Transverse colon (tissue), 4 donors: ENCODE measurements around the gene ABCC1. TPM values are rescaled to one million over a fixed set of nuclear protein-coding genes. Genes with fewer than 3 reads are reported as not detected.

Experiments
- DNase-seq: peaks from one replicate; pipeline ENCODE4 v3.0.0-alpha.2; 2019
- H3K27ac ChIP-seq, 4 donors: fragments of 200-600 bp; sonication (generic); 2 replicates each; pipeline ENCODE4 v1.5.1; 2016 to 2018; ENCODE audit warnings: inconsistent platforms in 4 of 4
- H3K27me3 ChIP-seq: fragments of 200-600 bp; sonication (generic); 2 replicates; pipeline ENCODE4 v1.5.1; 2017; ENCODE audit warnings: inconsistent platforms
- H3K36me3 ChIP-seq, 4 donors: fragments of 200-600 bp; sonication (generic); 2 replicates each; pipeline ENCODE4 v1.5.1; 2017 to 2019; ENCODE audit warnings: inconsistent platforms in 4 of 4
- H3K4me1 ChIP-seq, 4 donors: fragments of 200-600 bp; sonication (generic); 2 replicates each; pipeline ENCODE4 v1.5.1; 2017 to 2020; ENCODE audit warnings: inconsistent platforms in 4 of 4
- H3K4me3 ChIP-seq, 4 donors: fragments of 200-600 bp; sonication (generic); 1 replicate in 1 of 4; 2 replicates in 3 of 4; pipeline versions ENCODE4 v1.5.1 to v1.6.1; 2017 to 2019; ENCODE audit warnings: inconsistent platforms in 4 of 4
- H3K9me3 ChIP-seq, 2 donors: fragments of 200-600 bp; sonication (generic); 2 replicates each; pipeline ENCODE4 v1.5.1; 2017 to 2019; ENCODE audit warnings: inconsistent platforms in 2 of 2
- CTCF ChIP-seq, 5 experiments: fragments of 200-600 bp in 3 of 5; fragments of 450-650 bp in 2 of 5; sonication (generic) in 3 of 5; IDR thresholded peaks; 1 replicate in 2 of 5; 2 replicates in 3 of 5; pipeline ENCODE4 v1.5.1; 2016 to 2017; ENCODE audit warnings: antibody characterized with exemption in 5 of 5, inconsistent platforms in 3 of 5, mild to moderate bottlenecking in 2 of 5, moderate library complexity in 1 of 5
- EP300 ChIP-seq: sonication (generic); formaldehyde crosslinking; IDR thresholded peaks from one replicate; pipeline ENCODE4 v1.6.1; 2017; ENCODE audit warnings: antibody characterized with exemption, low read depth
- POLR2A ChIP-seq: fragments of 450-650 bp; IDR thresholded peaks from one replicate; pipeline ENCODE4 v1.6.1; 2016; ENCODE audit warnings: antibody characterized with exemption, mild to moderate bottlenecking, moderate library complexity
- POLR2AphosphoS5 ChIP-seq, 3 donors: sonication (generic); formaldehyde crosslinking; IDR thresholded peaks; one replicate each; pipeline ENCODE4 v1.6.1; 2016; ENCODE audit warnings: antibody characterized with exemption in 3 of 3
- WGBS, 2 donors: methylation state at CpG; one replicate each; pipeline ENCODE4 v1.1.5; 2018; ENCODE audit warnings: low coverage in 1 of 2; 5-methylcytosine and 5-hydroxymethylcytosine counted together
- in situ Hi-C, 4 donors: fragments of 200-750 bp; cut with MboI; loops; one replicate each; pipeline versions ENCODE4 v1.15.0 to v1.15.1; 2017; ENCODE audit warnings: low sequenced_read_pairs in 3 of 4, low pct_ligation_motif_present in 1 of 4, low pct_unique_long_range_greater_than_20kb in 1 of 4
- intact Hi-C: fragments of 100-400 bp; cut with DNase I; formaldehyde crosslinking; loops from one replicate; pipeline ENCODE4 v1.15.1; 2023; ENCODE audit warnings: low total_unique reads
- total RNA-seq, 4 donors: library from RNA; depleted of rRNA; stranded (reverse); fragments of >200 nt; gene quantifications; one replicate each; pipeline ENCODE4 v1.1.0, GENCODE V29; 2016

The ABCC1 gene
- total RNA-seq, 4 donors from 2014 or later = 17.1 to 67.3 (median 36.9) TPM

- no peak for TF ChIP-seq POLR2AphosphoS5 (IDR thresholded peaks at IDR 0.05)
- TF ChIP-seq CTCF (IDR thresholded peaks at IDR 0.05) = no peak
- TF ChIP-seq POLR2A = no peak
- TF ChIP-seq EP300 = no peak
- Histone ChIP-seq H3K4me3 (no peak overlapping the region), H3K9me3 (no peaks in the 10 kb centered on the region), H3K27me3 (no peaks in the 10 kb centered on the region), H3K27ac (no peak overlapping the region), H3K36me3 (peaks cover 0 to 13% (median 5%) of the 10 kb centered on the region in 4 donors), H3K4me1 (peaks cover 0 to 11% (median 9%) of the 10 kb centered on the region in 4 donors)
- intact Hi-C loops (no loop called here), in situ Hi-C loops (no loop called here)
- DNase-seq = no peak
- 96 to 100% methylated on average over 1 to 5 of the region's 5 CpGs for WGBS, 2 donors
Observed at GRCh38 chr16:16012144-16012543, 62.7 kb downstream of the ABCC1 start.

GRCh38 chr16:16013812-16014211 lies 64.4 kb downstream of the ABCC1 start:
- DNase-seq = no peak
- Histone ChIP-seq H3K36me3 (peaks cover 0 to 13% (median 5%) of the 10 kb centered on the region in 4 donors), H3K4me3 (no peak overlapping the region), H3K27ac (peak overlapping the region in 2 of 4 donors; percentile 50 to 78), H3K4me1 (peaks cover 0 to 9% (median 6%) of the 10 kb centered on the region in 4 donors), H3K9me3 (no peaks in the 10 kb centered on the region), H3K27me3 (no peaks in the 10 kb centered on the region)
- in situ Hi-C loops = no loop called here
- intact Hi-C loops = no loop called here
- TF ChIP-seq POLR2AphosphoS5 (IDR thresholded peaks at IDR 0.05) (no peak), CTCF (IDR thresholded peaks at IDR 0.05) (no peak), EP300 (no peak), POLR2A (no peak)
- 93 to 100% methylated on average over 2 to 6 of the region's 6 CpGs for WGBS, 2 donors

DNA sequence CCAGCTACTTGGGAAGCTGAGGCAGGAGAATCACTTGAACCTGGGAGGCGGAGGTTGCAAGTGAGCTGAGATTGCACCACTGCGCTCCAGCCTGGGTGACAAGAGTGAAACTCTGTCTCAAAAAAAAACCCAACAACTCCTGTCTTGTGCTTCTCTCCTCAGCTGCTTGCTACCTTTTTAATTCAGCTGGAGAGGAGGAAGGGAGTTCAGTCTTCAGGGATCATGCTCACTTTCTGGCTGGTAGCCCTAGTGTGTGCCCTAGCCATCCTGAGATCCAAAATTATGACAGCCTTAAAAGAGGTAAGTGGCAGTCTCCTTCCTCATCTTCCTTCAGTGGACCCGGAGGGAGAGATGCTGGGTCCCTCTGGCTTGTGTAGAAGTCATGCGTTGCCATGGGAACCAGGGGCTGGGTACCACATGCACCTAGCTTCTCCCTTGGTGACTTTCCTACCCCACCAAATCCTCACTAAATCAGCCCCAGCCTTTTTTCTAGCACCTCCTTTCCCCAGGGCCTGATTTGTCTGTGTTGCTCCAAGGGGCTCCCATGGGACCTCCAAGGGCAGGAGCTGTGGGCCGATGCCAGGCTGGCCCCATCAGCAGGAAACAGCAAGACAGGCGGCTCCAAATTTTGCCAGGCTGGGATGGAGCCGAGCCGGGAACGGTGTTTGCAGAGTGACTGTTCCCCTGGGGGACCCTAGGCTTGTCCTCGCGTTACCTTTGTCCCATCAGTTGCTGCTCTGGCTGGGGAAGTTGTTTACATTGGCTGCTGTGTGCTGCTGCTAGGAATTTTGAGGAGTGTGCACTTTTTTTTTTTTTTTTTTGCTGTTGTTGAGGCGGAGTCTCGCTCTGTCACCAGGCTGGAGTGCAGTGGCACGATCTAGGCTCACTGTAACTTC lies 65.2 kb downstream of the ABCC1 start:
- Histone ChIP-seq H3K36me3 (peaks cover 0 to 11% (median 5%) of the 10 kb centered on the region in 4 donors), H3K4me3 (no peak overlapping the region), H3K4me1 (peaks cover 0 to 13% (median 6%) of the 10 kb centered on the region in 4 donors), H3K27ac (peak overlapping the region; percentile 18 to 78 (median 52)), H3K27me3 (no peaks in the 10 kb centered on the region), H3K9me3 (no peaks in the 10 kb centered on the region)
- intact Hi-C loops (no loop called here), in situ Hi-C loops (no loop called here)
- WGBS, 2 donors = 62% methylated on average over 14 of the region's 14 CpGs; no CpG with 5 or more reads in 1 of the 2 donors
- DNase-seq = peak; percentile 24
- no peak for TF ChIP-seq POLR2A
- TF ChIP-seq EP300 = no peak
- TF ChIP-seq POLR2AphosphoS5 (IDR thresholded peaks at IDR 0.05) = peak in 1 of 3 donors; percentile 40
- TF ChIP-seq CTCF (IDR thresholded peaks at IDR 0.05) = no peak

DNA sequence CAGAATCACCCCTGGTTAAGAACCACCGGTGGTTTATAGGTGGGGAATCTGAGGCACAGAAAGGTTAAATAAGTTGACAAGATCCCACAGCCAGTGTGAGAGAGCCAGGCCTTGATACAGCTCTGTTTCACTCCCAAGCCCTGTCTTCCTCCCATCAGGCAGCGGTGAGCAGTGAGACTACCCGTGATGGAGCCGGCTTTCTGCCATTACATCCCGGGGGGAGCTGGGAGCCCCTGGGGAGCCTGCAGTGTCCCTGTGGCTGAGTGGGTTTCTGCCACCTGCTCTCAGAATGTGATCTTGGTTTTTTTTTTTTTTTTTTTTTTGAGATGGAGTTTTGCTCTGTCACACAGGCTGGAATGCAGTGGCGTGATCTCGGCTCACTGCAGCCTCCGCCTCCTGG lies 66.4 kb downstream of the ABCC1 start:
- WGBS, 2 donors = 89 to 94% methylated on average over 3 to 8 of the region's 8 CpGs
- Histone ChIP-seq H3K4me3 (no peak overlapping the region), H3K27ac (peak overlapping the region in 1 of 4 donors; percentile 78), H3K27me3 (no peaks in the 10 kb centered on the region), H3K36me3 (peaks cover 0 to 7% (median 3%) of the 10 kb centered on the region in 4 donors), H3K4me1 (peaks cover 0 to 13% (median 6%) of the 10 kb centered on the region in 4 donors), H3K9me3 (no peaks in the 10 kb centered on the region)
- DNase-seq = no peak
- in situ Hi-C loops = no loop called here
- no peak for TF ChIP-seq CTCF (IDR thresholded peaks at IDR 0.05)
- TF ChIP-seq POLR2A = no peak
- no peak for TF ChIP-seq POLR2AphosphoS5 (IDR thresholded peaks at IDR 0.05)
- TF ChIP-seq EP300 = no peak
- intact Hi-C loops = no loop called here
